Measurements from ENCODE around the gene SLC5A11.

DNA sequence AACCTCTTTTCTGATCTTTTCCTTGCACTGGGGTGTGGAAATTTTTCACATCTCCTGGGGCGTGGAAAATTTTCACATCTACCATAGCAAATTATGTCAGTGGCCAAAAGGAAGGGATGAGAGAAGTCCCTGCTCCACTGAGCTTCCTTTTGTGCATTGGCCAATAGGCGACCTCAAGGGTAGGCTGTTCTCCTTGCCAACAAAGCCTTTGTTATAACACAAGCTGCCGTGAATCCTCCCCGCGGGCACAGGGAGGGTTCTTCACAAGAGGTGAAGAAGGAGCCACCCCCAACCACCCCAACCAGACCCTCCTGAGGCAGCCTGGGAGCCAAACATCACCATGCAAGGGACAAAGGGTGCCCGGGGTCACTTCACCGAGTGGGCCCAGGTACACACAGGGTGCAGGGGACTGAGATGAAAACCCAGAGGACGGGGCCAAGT lies 6.5 kb downstream of the SLC5A11 start:
- TF ChIP-seq POLR2A (IDR thresholded peaks at IDR 0.05): no peak
- TF ChIP-seq, protein P1, sequence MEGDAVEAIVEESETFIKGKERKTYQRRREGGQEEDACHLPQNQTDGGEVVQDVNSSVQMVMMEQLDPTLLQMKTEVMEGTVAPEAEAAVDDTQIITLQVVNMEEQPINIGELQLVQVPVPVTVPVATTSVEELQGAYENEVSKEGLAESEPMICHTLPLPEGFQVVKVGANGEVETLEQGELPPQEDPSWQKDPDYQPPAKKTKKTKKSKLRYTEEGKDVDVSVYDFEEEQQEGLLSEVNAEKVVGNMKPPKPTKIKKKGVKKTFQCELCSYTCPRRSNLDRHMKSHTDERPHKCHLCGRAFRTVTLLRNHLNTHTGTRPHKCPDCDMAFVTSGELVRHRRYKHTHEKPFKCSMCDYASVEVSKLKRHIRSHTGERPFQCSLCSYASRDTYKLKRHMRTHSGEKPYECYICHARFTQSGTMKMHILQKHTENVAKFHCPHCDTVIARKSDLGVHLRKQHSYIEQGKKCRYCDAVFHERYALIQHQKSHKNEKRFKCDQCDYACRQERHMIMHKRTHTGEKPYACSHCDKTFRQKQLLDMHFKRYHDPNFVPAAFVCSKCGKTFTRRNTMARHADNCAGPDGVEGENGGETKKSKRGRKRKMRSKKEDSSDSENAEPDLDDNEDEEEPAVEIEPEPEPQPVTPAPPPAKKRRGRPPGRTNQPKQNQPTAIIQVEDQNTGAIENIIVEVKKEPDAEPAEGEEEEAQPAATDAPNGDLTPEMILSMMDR (IDR thresholded peaks at IDR 0.05): no peak

All from testis (tissue), 2 donors.